GM19372 (cell line): ENCODE measurements around the gene ABCA9.

ENCODE experiments used
- ATAC-seq: cut with Tn5 transposase; IDR thresholded peaks from one replicate; pipeline ENCODE4 v1.9.1; 2021; ENCODE audit warnings: mild to moderate bottlenecking, low read depth, moderate library complexity; ENCODE audit not compliant: unreplicated experiment

The ABCA9 gene

GRCh38 chr17:69069226-69069750, 8.6 kb upstream of the ABCA9 start:
- ATAC-seq = no peak

GRCh38 chr17:69067274-69068047, 6.7 kb upstream of the ABCA9 start:
- ATAC-seq = no peak

GRCh38 chr17:69066482-69066881, 5.8 kb upstream of the ABCA9 start:
- no peak for ATAC-seq

GRCh38 chr17:69065113-69065512, 4.4 kb upstream of the ABCA9 start:
- ATAC-seq = no peak

- no peak for ATAC-seq
Observed at GRCh38 chr17:69064476-69064875, 3.7 kb upstream of the ABCA9 start.

- no peak for ATAC-seq
Observed at GRCh38 chr17:69064001-69064400, 3.3 kb upstream of the ABCA9 start.

- no peak for ATAC-seq
Observed at GRCh38 chr17:69062860-69063581, 2.3 kb upstream of the ABCA9 start.

GRCh38 chr17:69061721-69062556, 1.2 kb upstream of the ABCA9 start:
- ATAC-seq = no peak

- ATAC-seq = no peak
Observed at GRCh38 chr17:69059458-69060175, 1.1 kb downstream of the ABCA9 start.

GRCh38 chr17:69058165-69058564, 2.6 kb downstream of the ABCA9 start:
- ATAC-seq = no peak

- ATAC-seq = no peak
Observed at GRCh38 chr17:69057280-69057679, 3.4 kb downstream of the ABCA9 start.

- ATAC-seq = no peak
Observed at GRCh38 chr17:69056179-69056823, 4.4 kb downstream of the ABCA9 start.

GRCh38 chr17:69055334-69055733, 5.4 kb downstream of the ABCA9 start:
- no peak for ATAC-seq

GRCh38 chr17:69050999-69051775, 9.5 kb downstream of the ABCA9 start:
- no peak for ATAC-seq

- no peak for ATAC-seq
Observed at GRCh38 chr17:69048634-69049033, 12.1 kb downstream of the ABCA9 start.

GRCh38 chr17:69047368-69048263, 13.1 kb downstream of the ABCA9 start:
- no peak for ATAC-seq

- no peak for ATAC-seq
Observed at GRCh38 chr17:69046121-69046807, 14.5 kb downstream of the ABCA9 start.
